CD4-positive, alpha-beta T cell treated with Interleukin-17A for 4 hours (primary cell): ENCODE data around the gene LEAP2.
A peak's percentile ranks its signal among the peaks of the same experiment; 100 is the strongest.
"Not testable (repeated sequence)": the region's sequence is repeated elsewhere in the genome, so short reads cannot be mapped to it uniquely, and the experiment has no call there.

ENCODE experiments used
- DNase-seq: peaks from one replicate; pipeline ENCODE4 v3.0.0-alpha.2; 2020; ENCODE audit warnings: mixed read lengths

The LEAP2 gene

GRCh38 chr5:132841305-132841704, 32.2 kb upstream of the LEAP2 start:
- DNase-seq: no peak

DNA sequence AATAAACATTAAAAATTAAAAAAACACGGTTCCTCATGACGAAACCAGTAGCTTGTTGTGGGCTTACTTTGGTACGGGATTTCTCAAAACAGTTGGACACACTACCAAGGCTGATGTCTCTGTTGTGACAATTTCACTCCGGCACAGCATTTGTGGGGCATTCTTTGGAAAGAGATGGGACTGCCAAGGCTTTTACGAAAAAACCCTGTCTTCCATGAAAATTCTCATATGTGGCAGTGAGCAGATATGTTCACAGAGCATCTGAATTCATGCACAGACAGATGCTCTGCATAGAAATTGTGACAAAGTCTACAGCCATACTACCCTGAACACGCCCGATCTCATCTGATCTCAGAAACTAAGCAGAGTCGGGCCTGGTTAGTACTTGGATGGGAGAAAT, 25.2 kb upstream of the LEAP2 start:
- DNase-seq: no peak

GRCh38 chr5:132849347-132849746, 24.1 kb upstream of the LEAP2 start:
- DNase-seq: no peak

DNA sequence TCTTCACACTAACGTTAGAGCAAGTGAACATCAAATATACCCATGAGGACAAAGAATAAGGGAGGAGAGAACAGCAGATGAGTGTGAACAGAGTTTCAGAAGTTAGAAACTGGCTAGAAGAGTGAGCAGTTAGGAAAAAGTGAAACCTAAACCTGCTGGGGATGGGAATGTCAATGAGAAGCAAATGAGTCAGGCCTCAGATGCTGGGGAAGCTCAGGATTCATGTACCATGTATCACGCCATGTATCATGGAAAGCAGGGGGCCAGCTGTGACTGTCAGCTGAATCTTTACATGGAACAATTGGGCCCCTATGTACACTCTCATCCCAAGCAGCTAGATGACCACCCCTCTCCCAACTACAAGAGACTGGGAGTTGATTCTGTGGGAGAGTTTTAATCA, 23.4 kb upstream of the LEAP2 start:
- DNase-seq: no peak

GRCh38 chr5:132853323-132853722, 20.1 kb upstream of the LEAP2 start:
- DNase-seq: no peak

- DNase-seq: no peak
Observed at GRCh38 chr5:132853790-132854189, 19.7 kb upstream of the LEAP2 start.

- no peak for DNase-seq
Observed at GRCh38 chr5:132854301-132854700, 19.2 kb upstream of the LEAP2 start.

DNA sequence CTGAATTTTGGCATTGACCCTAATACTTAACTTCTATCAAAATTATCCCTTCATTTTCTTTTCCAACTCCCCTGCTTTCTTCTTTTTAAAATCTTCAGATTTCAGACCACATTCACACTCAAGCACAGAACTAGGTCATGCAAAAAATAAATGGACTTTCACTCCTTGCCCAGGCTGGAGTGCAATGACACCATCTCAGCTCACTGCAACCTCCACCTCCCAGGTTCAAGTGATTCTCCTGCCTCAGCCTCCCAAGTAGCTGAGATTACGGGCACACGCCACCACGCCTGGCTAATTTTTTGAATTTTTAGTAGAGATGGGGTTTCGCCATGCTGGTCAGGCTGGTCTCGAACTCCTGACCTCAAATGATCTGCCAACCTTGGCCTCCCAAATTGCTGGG, 18.5 kb upstream of the LEAP2 start:
- not testable (repeated sequence) for DNase-seq

DNA sequence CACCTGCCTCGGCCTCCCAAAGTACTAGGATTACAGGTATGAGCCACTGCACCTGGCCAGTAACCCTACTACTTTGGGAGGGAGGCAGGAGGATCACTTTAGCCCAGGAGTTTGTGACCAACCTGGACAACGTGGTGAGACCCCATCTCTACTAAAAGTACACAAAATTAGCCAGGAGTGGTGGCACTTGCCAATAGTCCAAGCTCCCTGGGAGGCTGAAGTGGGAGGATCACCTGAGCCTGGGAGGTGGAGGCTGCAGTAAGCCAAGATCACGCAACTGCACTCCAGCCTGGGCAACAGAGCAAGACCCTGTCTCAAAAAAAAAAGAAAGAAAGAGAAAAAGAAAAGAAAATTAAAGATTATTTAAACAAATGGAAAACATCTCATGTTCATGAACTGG, 17.5 kb upstream of the LEAP2 start:
- DNase-seq: no peak

DNA sequence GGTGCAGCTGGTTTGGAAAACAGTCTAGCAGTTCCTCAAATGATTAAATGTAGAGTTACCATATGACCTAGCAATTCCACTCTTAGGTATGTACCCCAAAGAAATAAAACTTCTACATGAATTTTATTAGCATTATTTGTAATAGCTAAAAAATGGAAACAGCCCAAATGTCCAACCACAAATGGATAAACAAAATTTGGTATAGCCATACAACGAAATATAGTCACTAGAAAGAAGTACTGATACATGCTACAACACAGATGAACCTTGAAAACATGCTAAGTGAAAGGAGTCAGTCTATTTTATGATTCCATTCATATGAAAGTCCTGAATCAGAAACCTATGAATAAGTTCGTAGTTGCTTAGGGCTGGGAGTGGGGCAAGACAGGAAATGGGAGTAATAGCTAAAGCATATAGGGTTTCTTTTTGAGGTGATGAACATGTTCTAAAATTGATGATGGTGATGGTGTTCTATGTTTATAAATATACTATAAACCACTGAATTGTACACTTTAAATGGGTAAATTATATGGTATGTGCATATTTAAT, 13.5 kb upstream of the LEAP2 start:
- DNase-seq: no peak

DNA sequence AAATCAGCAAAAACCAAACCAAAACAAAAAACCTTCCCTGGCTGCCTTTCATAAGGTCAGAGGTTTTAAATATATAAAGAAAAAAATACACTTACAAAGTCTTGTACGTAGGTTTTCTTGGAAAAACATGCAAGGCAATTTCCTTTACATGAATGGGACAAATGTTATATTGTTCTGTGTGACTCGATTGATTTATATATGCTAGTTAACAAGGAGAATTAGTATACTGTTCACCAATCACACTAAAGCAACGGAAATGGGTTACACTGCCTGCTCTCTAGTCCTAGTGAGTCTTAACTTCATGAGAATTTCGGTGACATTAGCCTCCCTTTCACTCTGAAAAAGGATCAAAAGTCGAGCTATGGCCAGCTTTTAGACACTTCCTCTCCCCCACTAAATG, 12.7 kb upstream of the LEAP2 start:
- DNase-seq: no peak

DNA sequence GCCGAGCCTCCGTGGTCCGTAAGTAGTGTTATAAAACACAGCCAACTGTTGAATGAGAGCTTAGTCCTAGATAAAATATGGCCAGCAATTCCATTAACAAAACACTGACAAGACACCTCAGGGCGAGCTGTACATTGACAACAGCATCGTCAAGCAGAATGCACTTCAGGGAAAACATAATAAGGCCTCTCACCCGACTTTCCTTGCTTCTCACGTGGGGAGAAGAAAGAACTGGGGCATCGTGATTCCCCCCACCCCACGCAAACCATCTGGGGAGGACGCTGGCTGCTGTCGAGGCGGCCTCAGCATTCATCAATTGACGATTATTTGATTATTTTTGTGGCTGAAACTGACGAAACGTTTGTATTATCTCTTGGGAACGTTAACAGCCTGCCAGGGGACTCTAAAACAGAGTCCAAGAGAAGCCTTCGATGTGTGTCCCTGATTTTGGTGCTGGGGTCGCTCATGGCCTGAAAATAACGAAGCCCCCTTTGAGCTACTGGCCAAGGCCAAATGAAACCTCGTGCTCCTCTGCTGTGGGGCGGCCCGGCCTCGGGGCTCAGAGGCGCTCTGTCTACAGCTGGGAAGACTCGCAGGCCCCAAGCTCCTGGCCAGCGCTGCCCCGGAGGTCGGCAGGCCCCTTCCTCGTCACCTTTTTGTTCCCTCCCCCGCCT, 7.7 kb upstream of the LEAP2 start:
- no peak for DNase-seq

DNA sequence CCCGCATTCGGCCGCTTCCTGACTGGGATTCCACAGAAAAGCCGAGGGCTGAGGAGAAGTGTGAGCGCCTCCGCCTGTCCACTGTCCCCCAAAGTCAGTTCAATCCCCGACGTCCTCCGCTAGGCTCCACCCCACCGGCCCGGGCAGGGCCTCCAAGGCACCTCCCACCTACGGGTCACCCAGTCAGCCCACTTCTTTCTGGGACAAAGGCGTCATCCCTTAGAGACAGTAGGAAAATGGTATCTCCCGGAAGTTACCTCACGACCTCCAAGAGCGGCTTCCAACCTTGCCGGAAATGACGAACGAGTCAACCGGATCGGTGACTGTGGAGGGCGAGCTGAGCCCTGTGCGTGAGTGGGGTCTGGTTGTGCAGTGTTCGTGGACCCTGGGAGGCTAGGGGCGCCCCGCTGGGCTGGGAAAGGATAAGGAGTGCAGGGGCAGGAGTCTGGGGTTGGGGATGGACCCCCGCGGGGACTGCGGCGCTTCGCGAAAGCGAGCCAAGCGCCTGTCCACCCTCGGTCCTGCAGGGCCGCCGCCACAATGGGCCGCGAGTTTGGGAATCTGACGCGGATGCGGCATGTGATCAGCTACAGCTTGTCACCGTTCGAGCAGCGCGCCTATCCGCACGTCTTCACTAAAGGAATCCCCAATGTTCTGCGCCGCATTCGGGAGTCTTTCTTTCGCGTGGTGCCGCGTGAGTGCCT, 7.0 kb upstream of the LEAP2 start, which contains the start of the genes GDF9 and UQCRQ:
GDF9 (minus strand) TSS at position 128 of the 704 bp plus-strand sequence. CDS start 1,936 bp downstream, outside the sequence.
UQCRQ (plus strand) TSS at position 301 of the 704 bp plus-strand sequence; CDS start at position 541, 240 bp downstream.
- DNase-seq: peak; percentile 92

DNA sequence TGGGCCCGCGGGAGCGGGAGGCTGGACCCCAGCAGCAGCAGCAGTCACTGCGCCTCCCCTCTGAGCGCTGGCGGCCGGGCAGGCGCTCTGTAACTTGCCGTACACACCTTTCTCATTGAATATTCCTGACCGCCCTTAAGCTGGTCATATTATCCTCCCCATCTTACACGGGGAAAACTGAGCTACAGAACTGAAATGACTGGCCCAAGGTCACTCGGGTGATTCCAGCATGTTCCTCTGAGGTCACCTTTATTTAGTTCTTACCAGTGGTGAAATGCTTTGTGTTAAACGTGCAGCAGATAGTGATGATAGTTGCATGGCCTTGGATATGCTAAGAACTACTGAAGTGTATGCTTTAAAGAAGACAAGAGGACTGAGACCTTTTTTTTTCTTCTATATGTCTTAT, 6.4 kb upstream of the LEAP2 start:
- no peak for DNase-seq

GRCh38 chr5:132868754-132869153, 4.7 kb upstream of the LEAP2 start:
- no peak for DNase-seq

DNA sequence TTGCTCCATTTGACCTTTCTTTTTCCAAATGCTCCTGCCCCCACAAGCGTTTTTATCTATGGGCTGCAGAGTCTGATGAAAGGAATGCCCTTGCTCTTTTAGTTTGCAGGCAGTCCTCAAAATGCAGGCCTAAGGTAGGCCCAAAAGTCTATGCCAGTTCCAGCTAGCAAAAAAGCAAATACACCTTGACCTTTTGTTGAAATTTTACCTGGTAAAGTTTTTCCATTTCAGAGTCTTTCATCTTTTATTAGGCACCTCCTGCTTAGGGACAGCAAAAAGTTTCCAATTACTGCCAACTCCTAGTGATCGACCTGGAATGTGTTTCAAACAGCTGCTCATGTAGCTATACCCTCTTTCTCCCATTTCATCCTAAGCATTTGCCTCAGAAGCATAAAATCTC, 2.7 kb upstream of the LEAP2 start:
- DNase-seq: no peak

DNA sequence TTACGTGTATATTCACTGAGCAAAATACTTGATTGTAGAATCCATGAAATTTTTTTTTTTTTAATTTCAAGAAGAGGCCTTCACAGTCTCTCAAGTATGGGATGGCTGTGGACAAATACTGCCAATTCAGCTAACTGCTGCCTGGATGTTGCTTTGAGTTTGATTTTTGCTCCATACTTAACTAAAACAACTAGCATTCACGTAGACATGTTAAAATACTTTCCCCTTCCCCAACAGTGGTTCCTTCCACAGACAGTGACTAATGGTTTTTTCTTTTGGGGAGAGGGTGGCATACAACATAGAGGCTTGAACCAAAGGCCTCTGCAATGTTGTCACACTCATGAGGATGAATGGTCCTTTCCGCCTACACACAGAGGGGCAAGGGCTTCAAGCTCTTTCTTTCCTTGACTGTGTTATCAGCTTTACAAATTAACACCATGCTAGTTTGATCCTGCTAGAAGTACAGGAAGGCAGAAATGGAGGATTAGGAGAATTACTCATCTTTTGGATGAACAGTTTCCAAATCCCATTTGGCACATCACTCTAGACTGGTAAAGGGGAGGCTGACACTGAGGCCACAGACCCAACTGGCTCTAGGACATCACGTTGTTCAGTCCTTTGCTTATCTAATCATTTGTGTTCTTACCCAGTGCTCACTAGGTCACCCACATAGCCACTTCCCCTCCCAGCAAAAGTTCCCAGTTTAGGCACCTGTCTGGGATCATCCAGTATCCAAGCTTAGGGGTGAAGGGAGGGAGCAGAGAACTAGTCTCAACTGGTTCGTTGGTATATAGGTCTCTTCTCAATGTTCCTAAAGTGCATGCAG, 1.8 kb upstream of the LEAP2 start:
- DNase-seq: no peak

GRCh38 chr5:132872788-132873118, 715 bp upstream of the LEAP2 start:
- DNase-seq: no peak

- DNase-seq: no peak
Observed at GRCh38 chr5:132873930-132874271, 433 bp downstream of the LEAP2 start.

DNA sequence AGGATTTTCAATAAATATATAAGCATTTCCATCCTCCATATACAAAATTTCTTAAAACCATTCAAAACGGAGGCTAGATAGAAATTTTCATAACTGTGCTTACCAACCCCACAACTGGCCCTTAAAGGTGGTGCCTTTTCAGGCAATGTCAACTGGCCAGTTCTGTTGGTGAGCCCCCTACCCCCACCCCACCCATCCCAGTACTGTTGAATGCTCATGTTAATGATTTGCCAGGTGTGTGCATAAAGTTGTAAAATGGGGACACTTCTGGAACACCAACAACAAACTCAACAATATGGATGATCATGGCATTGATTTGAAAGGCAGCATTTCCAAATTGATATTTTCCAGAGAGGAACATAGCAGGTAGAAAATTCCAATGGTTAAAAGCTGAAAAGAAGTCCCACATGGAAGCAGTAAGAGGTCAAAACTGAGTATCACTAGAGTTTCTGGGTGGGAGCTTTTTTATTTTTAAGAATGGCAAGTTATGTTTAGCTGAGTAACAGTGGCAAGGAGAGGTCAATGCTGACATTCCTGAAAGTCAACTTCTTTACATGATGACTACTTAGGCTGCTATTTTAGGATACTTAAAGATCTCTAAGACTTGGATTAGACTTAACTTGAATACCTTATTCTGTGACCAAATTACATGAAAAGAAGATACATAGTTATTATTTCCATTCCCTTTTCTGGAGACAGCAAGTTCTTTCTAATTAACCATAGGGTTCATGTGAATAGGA, 2.7 kb downstream of the LEAP2 start:
- no peak for DNase-seq

GRCh38 chr5:132877466-132877865, 4.0 kb downstream of the LEAP2 start:
- DNase-seq: no peak

- no peak for DNase-seq
Observed at GRCh38 chr5:132877938-132878337, 4.5 kb downstream of the LEAP2 start.
